Measurements from ENCODE around the gene TP63.

DNA sequence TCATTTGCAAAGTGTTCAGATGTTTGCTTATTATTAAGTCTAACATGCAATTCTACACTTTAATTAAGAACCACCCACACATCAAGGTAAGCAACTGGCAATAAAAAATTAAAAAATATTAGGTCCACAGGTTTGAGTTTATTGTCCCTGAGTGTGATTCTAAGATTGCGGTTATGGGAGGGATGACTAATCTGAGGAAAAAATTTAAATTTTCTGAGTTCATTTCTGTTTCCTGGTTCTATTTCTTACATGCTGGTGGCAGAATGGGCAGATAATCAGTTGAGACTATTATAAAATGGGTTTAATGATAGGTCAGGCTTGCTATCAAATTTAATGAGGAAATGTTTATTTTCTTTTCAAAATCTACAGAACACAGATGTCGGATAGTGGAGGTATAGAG, 105.9 kb downstream of the TP63 start:
- TF ChIP-seq, protein P1, sequence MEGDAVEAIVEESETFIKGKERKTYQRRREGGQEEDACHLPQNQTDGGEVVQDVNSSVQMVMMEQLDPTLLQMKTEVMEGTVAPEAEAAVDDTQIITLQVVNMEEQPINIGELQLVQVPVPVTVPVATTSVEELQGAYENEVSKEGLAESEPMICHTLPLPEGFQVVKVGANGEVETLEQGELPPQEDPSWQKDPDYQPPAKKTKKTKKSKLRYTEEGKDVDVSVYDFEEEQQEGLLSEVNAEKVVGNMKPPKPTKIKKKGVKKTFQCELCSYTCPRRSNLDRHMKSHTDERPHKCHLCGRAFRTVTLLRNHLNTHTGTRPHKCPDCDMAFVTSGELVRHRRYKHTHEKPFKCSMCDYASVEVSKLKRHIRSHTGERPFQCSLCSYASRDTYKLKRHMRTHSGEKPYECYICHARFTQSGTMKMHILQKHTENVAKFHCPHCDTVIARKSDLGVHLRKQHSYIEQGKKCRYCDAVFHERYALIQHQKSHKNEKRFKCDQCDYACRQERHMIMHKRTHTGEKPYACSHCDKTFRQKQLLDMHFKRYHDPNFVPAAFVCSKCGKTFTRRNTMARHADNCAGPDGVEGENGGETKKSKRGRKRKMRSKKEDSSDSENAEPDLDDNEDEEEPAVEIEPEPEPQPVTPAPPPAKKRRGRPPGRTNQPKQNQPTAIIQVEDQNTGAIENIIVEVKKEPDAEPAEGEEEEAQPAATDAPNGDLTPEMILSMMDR (IDR thresholded peaks at IDR 0.05; ENCODE audit: poor library complexity, severe bottlenecking), result no peak
- TF ChIP-seq EZH2 (IDR thresholded peaks at IDR 0.05; ENCODE audit: borderline replicate concordance, insufficient read depth, low read length, poor library complexity, severe bottlenecking), result no peak
